NCI-H1417 treated with DMSO at 0.1 percent for 48 hours (cell line): ENCODE results near the gene SUGP1.
"Not testable (repeated sequence)": the region's sequence is repeated elsewhere in the genome, so short reads cannot be mapped to it uniquely, and the experiment has no call there.

Source experiments
- DNase-seq: peaks from one replicate; lab custom pipeline; 2025; lab: John Stamatoyannopoulos, UW

The SUGP1 gene

GRCh38 chr19:19262190-19263057 lies 57.9 kb downstream of the SUGP1 start:
- DNase-seq = no peak

GRCh38 chr19:19261350-19262189 lies 58.7 kb downstream of the SUGP1 start:
- DNase-seq = no peak

GRCh38 chr19:19260417-19261214 lies 59.7 kb downstream of the SUGP1 start:
- no peak for DNase-seq

- no peak for DNase-seq
Measured at GRCh38 chr19:19259741-19260140, 60.6 kb downstream of the SUGP1 start.

- no peak for DNase-seq
Measured at GRCh38 chr19:19258589-19259338, 61.5 kb downstream of the SUGP1 start.

- no peak for DNase-seq
Measured at GRCh38 chr19:19257836-19258588, 62.3 kb downstream of the SUGP1 start.

GRCh38 chr19:19257137-19257536 lies 63.2 kb downstream of the SUGP1 start:
- DNase-seq = no peak

GRCh38 chr19:19256072-19256969 lies 64.0 kb downstream of the SUGP1 start:
- no peak for DNase-seq

- not testable (repeated sequence) for DNase-seq
Measured at GRCh38 chr19:19253409-19253808, 66.9 kb downstream of the SUGP1 start.

- no peak for DNase-seq
Measured at GRCh38 chr19:19250196-19250801, 70.0 kb downstream of the SUGP1 start.

GRCh38 chr19:19240476-19240875 lies 79.8 kb downstream of the SUGP1 start:
- no peak for DNase-seq

- no peak for DNase-seq
Measured at GRCh38 chr19:19239675-19240074, 80.6 kb downstream of the SUGP1 start.

- DNase-seq = no peak
Measured at GRCh38 chr19:19238126-19238894, 82.0 kb downstream of the SUGP1 start.

- no peak for DNase-seq
Measured at GRCh38 chr19:19236173-19236572, 84.1 kb downstream of the SUGP1 start.

- DNase-seq = no peak
Measured at GRCh38 chr19:19234220-19234816, 86.0 kb downstream of the SUGP1 start.

- DNase-seq = no peak
Measured at GRCh38 chr19:19232261-19232721, 88.0 kb downstream of the SUGP1 start.

- DNase-seq = no peak
Measured at GRCh38 chr19:19230999-19231398, 89.3 kb downstream of the SUGP1 start.

- DNase-seq = no peak
Measured at GRCh38 chr19:19229701-19230100, 90.6 kb downstream of the SUGP1 start.
